RWPE1 (cell line): Measurements from ENCODE around the gene CUL3.

ENCODE experiments used
- CTCF ChIA-PET: fragments of 350-600 bp; sonication (Branson Sonifier 250); formaldehyde crosslinking; extraction: SDS; loops from one replicate; lab custom pipeline; 2021; lab: Yijun Ruan, JAX
- POLR2A ChIA-PET: fragments of 400-600 bp; formaldehyde crosslinking; extraction: SDS; loops from one replicate; lab custom pipeline; 2020; ENCODE audit warnings: antibody characterized with exemption; ENCODE audit not compliant: low non-redundant PET; lab: Yijun Ruan, JAX
- DNase-seq: peaks from one replicate; pipeline ENCODE4 v3.0.0; 2012; ENCODE audit warnings: low spot score
- H3K27ac ChIP-seq: fragments of 450-650 bp; 2 replicates; pipeline ENCODE4 v1.5.1; 2017
- CTCF ChIP-seq: fragments of 450-650 bp; conservative IDR thresholded peaks from 2 replicates; pipeline ENCODE4 v1.5.1; 2017; ENCODE audit warnings: low read depth, mild to moderate bottlenecking

The CUL3 gene

GRCh38 chr2:224574423-224575084, 10.6 kb downstream of the CUL3 start:
- ChIA-PET CTCF (interaction anchor here (0.5 kb wide), 1 partner anchor 90 kb away, joined by 3 read pairs; no protein-coding TSS in a partner anchor), POLR2A (no interaction called here)
- DNase-seq: no peak
- no peak overlapping the region for H3K27ac ChIP-seq
- TF ChIP-seq CTCF: no peak

GRCh38 chr2:224573724-224574123, 11.4 kb downstream of the CUL3 start:
- no peak for TF ChIP-seq CTCF
- DNase-seq: no peak
- CTCF ChIA-PET: interaction anchor here (0.6 kb wide), 1 partner anchor 1505 kb away, joined by 3 read pairs; no protein-coding TSS in a partner anchor
- H3K27ac ChIP-seq: no peak overlapping the region
- POLR2A ChIA-PET: no interaction called here

GRCh38 chr2:224572338-224572737, 12.8 kb downstream of the CUL3 start:
- ChIA-PET CTCF (no interaction called here), POLR2A (no interaction called here)
- H3K27ac ChIP-seq: no peak overlapping the region

GRCh38 chr2:224570328-224570993, 14.7 kb downstream of the CUL3 start:
- POLR2A ChIA-PET: no interaction called here
- H3K27ac ChIP-seq: no peak overlapping the region
- no peak for DNase-seq
- TF ChIP-seq CTCF: no peak
- CTCF ChIA-PET: no interaction called here

More at GRCh38 chr2:224572338-224572737, 12.8 kb downstream of the CUL3 start:
- no peak for DNase-seq
- no peak for TF ChIP-seq CTCF

GRCh38 chr2:224569654-224570053, 15.5 kb downstream of the CUL3 start:
- DNase-seq: no peak
- ChIA-PET CTCF (no interaction called here), POLR2A (no interaction called here)
- H3K27ac ChIP-seq: no peak overlapping the region
- TF ChIP-seq CTCF: no peak

- DNase-seq: no peak
- ChIA-PET POLR2A (no interaction called here), CTCF (no interaction called here)
- TF ChIP-seq CTCF: no peak
- no peak overlapping the region for H3K27ac ChIP-seq
These were observed 19.6 kb downstream of the CUL3 start for GRCh38 chr2:224565452-224566035.
